NCI-H1048 (cell line): Measurements from ENCODE around the gene SORCS2.

ENCODE experiments used
- DNase-seq: peaks from one replicate; lab custom pipeline; 2025; lab: John Stamatoyannopoulos, UW

The SORCS2 gene

GRCh38 chr4:7306021-7306965 lies 114.0 kb downstream of the SORCS2 start:
- DNase-seq: no peak

- no peak for DNase-seq
Observed at GRCh38 chr4:7306986-7307385, 114.6 kb downstream of the SORCS2 start.

- DNase-seq: no peak
Observed at GRCh38 chr4:7307394-7308099, 115.2 kb downstream of the SORCS2 start.

GRCh38 chr4:7309181-7309580 lies 116.8 kb downstream of the SORCS2 start:
- no peak for DNase-seq

- DNase-seq: no peak
Observed at GRCh38 chr4:7309636-7310390, 117.5 kb downstream of the SORCS2 start.

- no peak for DNase-seq
Observed at GRCh38 chr4:7310451-7310850, 118.1 kb downstream of the SORCS2 start.

GRCh38 chr4:7311205-7311604 lies 118.9 kb downstream of the SORCS2 start:
- no peak for DNase-seq

GRCh38 chr4:7312691-7313090 lies 120.4 kb downstream of the SORCS2 start:
- no peak for DNase-seq

GRCh38 chr4:7313347-7313811 lies 121.0 kb downstream of the SORCS2 start:
- DNase-seq: no peak

DNA sequence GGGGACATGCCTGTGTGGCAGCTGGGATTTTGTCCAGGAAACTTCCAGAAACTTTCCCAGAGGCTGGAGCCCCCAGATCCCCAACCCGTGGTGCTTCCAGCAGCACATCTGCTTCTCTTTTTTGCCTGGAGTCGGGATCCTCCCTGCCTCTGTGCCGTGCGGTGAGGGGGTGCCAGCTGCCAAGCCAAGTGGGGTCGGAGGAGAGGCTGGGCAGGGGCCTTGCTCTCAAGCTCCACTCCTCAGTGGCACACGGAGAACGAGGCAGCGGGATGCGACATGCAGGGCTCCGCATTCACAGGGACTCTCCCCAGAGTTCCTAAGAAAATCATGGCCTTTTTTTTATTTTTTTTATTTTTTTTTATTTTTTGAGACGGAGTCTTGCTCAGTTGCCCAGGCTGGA lies 121.7 kb downstream of the SORCS2 start:
- no peak for DNase-seq

DNA sequence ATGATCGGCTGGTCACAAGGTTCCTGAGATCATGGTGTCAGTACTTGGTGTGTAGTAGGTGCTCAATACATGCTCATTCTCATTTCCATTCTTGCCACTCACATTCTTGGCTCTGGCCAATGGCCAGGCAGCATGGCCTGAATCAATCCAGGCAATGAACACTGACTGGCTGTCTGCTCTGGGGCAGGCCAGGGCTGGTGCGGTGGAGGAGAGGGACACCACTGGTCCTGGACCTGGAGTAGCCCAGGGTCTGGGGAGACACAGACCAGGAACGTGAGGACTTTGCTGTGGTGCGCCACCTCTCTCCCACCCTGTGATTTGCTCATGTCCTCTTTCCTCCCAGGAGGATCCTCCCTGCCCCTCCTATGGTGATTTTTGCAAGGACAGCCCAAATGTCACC lies 122.9 kb downstream of the SORCS2 start:
- DNase-seq: no peak

GRCh38 chr4:7315935-7316334 lies 123.6 kb downstream of the SORCS2 start:
- DNase-seq: no peak

GRCh38 chr4:7319024-7319423 lies 126.7 kb downstream of the SORCS2 start:
- DNase-seq: no peak

DNA sequence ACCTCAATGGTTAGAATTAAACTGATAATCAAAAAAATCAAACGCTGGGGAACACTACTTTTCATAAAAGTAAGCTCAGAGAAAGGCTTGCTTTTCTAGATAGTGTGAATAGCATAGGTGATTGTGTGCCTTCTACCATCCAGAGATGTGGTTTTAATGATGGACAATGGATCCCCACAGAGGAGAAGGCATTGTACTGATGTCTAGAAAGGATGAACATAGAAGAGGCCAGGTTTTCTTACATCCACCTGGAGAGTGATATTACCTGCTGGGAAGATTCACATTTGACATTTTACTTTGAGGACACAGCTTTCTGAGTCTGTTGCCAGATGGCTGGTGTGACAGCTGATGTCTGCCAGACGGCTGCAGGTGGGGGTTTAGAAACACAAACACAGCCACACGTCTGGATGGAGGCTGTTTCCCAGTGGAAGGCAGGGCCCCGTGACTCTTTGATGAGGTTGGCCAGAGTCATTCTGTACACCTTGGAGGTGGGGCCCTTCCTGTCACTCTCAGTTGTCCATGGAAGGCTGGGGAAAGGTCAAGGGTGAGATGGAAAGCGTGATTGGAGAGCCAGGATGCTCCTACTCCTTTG lies 128.0 kb downstream of the SORCS2 start:
- no peak for DNase-seq

GRCh38 chr4:7322166-7322991 lies 130.0 kb downstream of the SORCS2 start:
- DNase-seq: no peak

- no peak for DNase-seq
Observed at GRCh38 chr4:7323461-7323871, 131.1 kb downstream of the SORCS2 start.

DNA sequence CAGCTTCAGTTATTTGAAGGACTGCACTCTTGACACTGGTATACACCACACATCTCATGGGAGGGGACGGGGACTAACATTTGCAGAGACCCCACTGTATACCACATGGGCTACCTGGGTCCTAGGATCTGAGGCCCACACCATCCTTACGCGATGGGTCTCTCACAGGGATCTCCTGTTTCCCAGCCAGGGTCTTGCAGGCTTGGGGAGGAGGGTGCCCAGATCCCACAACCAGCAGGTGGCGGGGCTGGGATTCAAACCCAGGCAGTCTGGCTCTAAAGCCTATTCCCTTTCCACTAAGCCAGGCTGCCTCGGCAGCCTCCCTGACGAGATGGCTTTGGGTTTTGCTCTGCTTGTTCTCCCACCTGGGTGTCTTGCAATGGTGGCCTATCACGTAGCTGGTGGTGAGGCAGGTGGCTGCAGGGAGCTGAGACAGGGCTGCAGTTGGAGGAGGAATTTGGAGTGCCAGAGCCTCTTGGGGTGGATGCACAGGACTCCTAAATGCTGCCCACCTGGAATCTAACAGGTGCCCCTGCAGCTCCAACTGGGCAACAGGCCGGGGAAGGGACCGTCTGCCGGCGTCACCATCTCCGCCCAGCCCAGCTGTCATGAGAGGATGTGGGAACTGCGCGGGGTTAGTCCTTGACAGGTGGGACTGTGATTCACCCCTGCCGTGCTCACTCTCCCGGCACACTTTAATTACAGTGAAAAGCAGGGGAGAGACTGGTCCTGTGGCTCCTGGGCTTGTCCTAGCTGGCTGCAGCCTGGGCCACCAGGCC lies 131.7 kb downstream of the SORCS2 start:
- no peak for DNase-seq

DNA sequence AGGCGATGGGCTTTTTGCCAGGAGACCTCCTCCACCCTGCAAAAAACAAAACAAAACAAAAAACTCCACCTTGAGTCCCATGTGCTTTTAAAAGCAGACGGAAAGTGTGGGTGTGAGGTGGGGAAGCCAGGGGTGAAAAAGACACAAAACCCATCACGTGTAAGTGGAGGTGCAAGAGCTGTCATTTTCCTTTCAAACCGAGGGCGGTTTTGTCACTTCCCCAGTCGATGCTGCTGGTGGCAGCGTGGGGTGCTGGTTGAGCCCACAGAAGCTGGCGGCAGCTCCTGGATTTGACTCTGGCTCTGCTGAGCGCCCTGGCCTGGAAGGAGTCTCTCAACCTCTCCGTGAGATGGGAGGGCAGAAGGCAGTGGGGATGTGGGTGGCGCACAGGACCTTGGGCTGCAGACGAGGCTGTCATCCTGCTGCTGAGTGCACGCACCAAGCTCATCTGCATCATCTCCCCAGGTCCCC lies 132.3 kb downstream of the SORCS2 start:
- no peak for DNase-seq

GRCh38 chr4:7325541-7325940 lies 133.2 kb downstream of the SORCS2 start:
- no peak for DNase-seq

- no peak for DNase-seq
Observed at GRCh38 chr4:7326306-7326692, 134.0 kb downstream of the SORCS2 start.
